Thymus (tissue), 11 donors: ENCODE measurements around the gene KAZN. TPM values are rescaled to one million over a fixed set of nuclear protein-coding genes. Genes with fewer than 3 reads are reported as not detected.

ENCODE experiments used
- DNase-seq, 9 donors: peaks; one replicate each; pipeline ENCODE4 v3.0.0-alpha.2; 2013; ENCODE audit warnings: low spot score in 9 of 9, low read depth in 6 of 9, missing footprints in 1 of 9
- H3K27ac ChIP-seq, 2 donors: one replicate each; pipeline ENCODE4 v1.5.1; 2013; ENCODE audit warnings: control low read depth in 1 of 2, low read depth in 1 of 2, low read length in 1 of 2, mild to moderate bottlenecking in 1 of 2, moderate library complexity in 1 of 2
- H3K27me3 ChIP-seq, 2 donors: one replicate each; pipeline ENCODE4 v1.5.1; 2013; ENCODE audit warnings: low read length in 1 of 2; ENCODE audit not compliant: control insufficient read depth in 2 of 2, insufficient read depth in 1 of 2
- H3K36me3 ChIP-seq, 2 donors: one replicate each; pipeline ENCODE4 v1.5.1; 2013; ENCODE audit warnings: low read length in 1 of 2, mild to moderate bottlenecking in 1 of 2, moderate library complexity in 1 of 2; ENCODE audit not compliant: control insufficient read depth in 2 of 2, insufficient read depth in 2 of 2
- H3K4me1 ChIP-seq, 2 donors: one replicate each; pipeline ENCODE4 v1.5.1; 2013; ENCODE audit warnings: low read length in 2 of 2; ENCODE audit not compliant: control insufficient read depth in 2 of 2, insufficient read depth in 2 of 2
- H3K4me3 ChIP-seq, 2 donors: one replicate each; pipeline ENCODE4 v1.5.1; 2013; ENCODE audit warnings: low read length in 2 of 2, control low read depth in 1 of 2, mild to moderate bottlenecking in 1 of 2
- H3K9me3 ChIP-seq, 2 donors: one replicate each; pipeline ENCODE4 v1.5.1; 2013; ENCODE audit warnings: low read length in 1 of 2, mild to moderate bottlenecking in 1 of 2; ENCODE audit not compliant: control insufficient read depth in 2 of 2, insufficient read depth in 1 of 2
- WGBS: extraction: QIAGEN DNeasy Blood & Tissue Kit; methylation state at CpG from one replicate; pipeline ENCODE4 v1.1.7; 2013; 5-methylcytosine and 5-hydroxymethylcytosine counted together
- polyA plus RNA-seq: library from polyadenylated mRNA; stranded (reverse); fragments of 200-250 nt; gene quantifications from one replicate; pipeline ENCODE4 v1.2.3, GENCODE V29; 2013
- total RNA-seq: library from RNA; stranded (reverse); fragments of 120-200 nt; gene quantifications from one replicate; pipeline ENCODE4 v1.2.4, GENCODE V29; 2013
- donor health status: healthy.

Gene KAZN
- total and polyA plus RNA-seq, 2 donors = 1.3 to 5.7 TPM

DNA sequence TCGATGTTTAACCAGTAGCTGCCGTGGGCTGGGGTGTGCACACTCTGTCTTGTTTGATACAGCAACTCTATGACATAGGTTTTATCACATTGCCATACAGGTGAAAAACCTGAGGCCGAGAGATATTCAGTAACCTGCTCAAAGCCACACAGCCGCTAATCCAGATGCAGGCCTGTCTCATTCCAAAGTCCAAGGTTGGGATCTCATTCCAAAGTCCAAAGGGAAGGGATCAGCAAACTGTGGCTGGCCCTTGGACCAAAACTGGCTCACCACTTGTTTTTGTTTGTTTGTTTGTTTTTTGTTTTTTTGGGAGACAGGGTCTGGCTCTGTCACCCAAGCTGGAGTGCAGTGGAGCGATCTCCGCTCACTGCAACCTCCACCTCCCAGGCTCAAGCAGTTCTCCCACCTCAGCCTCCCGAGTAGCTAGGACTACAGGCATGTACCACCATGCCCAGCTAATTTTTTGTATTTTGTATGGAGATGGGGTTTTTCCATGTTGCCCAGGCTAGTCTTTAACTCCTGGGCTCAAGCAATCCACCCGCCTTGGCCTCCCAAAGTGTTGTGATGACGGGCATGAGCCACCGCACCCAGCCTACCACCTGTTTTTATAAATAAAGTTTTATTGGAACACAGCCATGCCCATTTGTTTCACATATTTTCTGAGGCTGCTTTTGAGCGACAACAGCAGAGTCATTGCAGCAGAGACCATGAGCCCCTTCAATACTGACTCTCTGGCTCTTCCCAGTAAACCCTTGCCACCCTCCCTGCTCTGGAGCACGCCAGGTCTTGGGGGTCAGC is 391.6 kb downstream of the KAZN start:
- no peaks in the 10 kb centered on the region for H3K36me3 ChIP-seq
- no peak overlapping the region for H3K4me3 ChIP-seq
- no peaks in the 10 kb centered on the region for H3K9me3 ChIP-seq
- WGBS = 87% methylated on average over 12 of the region's 12 CpGs
- DNase-seq = no peak
- no peaks in the 10 kb centered on the region for H3K4me1 ChIP-seq
- H3K27me3 ChIP-seq = no peaks in the 10 kb centered on the region
- H3K27ac ChIP-seq = no peak overlapping the region

DNA sequence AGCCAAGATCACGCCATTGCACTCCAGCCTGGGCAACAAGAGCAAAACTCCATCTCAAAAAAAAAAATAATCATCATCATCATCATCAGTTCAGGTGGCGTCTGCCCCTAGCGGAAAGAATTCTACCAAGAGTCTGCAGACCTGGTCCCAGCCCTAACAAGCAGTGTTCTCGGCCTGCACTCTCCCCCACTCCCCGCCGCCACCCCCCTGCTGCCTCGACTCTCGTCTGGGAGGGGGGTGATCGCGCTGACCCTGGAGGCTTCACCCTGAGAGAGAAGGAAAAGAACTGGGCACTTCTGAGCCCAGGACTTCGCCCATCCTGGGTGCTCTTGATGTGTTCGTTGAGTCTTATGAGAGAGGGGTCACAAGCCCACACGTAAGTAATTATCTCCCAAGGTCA is 394.9 kb downstream of the KAZN start:
- Histone ChIP-seq H3K27me3 (no peaks in the 10 kb centered on the region), H3K4me3 (no peak overlapping the region), H3K36me3 (no peaks in the 10 kb centered on the region), H3K4me1 (no peaks in the 10 kb centered on the region), H3K9me3 (no peaks in the 10 kb centered on the region), H3K27ac (no peak overlapping the region)
- 89% methylated on average over 13 of the region's 13 CpGs for WGBS
- no peak for DNase-seq

- WGBS = 88% methylated on average over 7 of the region's 7 CpGs
- Histone ChIP-seq H3K4me3 (no peak overlapping the region), H3K27ac (no peak overlapping the region), H3K27me3 (no peaks in the 10 kb centered on the region), H3K4me1 (no peaks in the 10 kb centered on the region), H3K36me3 (no peaks in the 10 kb centered on the region), H3K9me3 (no peaks in the 10 kb centered on the region)
- no peak for DNase-seq
Measured at GRCh38 chr1:14994148-14994547, 395.7 kb downstream of the KAZN start.

DNA sequence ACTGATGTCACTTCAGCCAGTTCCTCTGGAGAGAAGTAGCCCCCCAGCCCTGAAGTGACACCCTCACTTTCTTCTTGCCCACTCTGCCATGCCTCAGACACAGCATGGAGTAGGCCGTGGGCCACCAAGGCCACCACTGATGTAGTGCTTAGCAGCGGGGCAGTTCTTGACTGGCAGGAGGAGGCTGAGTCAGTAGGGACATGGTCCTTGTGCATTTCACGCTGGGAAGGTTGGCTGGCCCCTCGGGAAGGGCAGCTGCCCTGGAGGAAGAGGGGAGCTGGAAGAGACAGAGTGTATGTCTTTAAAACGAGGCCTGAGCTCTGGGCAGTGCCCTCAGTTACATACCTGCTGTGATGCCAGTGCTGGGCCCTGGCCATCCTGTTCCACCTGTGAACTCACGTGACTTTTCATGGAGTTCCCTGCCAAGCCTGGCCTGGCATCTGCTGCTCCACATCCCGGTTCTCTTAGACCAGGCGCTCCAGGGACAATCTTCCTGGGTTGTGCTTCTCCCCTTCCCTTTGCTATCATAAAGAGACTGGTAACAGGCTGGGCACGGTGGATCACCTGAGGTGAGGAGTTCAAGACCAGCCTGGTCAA is 396.5 kb downstream of the KAZN start:
- Histone ChIP-seq H3K27ac (no peak overlapping the region), H3K36me3 (no peaks in the 10 kb centered on the region), H3K27me3 (no peaks in the 10 kb centered on the region), H3K4me1 (no peaks in the 10 kb centered on the region), H3K9me3 (no peaks in the 10 kb centered on the region), H3K4me3 (no peak overlapping the region)
- no peak for DNase-seq
- WGBS = 92% methylated on average over 9 of the region's 9 CpGs

DNA sequence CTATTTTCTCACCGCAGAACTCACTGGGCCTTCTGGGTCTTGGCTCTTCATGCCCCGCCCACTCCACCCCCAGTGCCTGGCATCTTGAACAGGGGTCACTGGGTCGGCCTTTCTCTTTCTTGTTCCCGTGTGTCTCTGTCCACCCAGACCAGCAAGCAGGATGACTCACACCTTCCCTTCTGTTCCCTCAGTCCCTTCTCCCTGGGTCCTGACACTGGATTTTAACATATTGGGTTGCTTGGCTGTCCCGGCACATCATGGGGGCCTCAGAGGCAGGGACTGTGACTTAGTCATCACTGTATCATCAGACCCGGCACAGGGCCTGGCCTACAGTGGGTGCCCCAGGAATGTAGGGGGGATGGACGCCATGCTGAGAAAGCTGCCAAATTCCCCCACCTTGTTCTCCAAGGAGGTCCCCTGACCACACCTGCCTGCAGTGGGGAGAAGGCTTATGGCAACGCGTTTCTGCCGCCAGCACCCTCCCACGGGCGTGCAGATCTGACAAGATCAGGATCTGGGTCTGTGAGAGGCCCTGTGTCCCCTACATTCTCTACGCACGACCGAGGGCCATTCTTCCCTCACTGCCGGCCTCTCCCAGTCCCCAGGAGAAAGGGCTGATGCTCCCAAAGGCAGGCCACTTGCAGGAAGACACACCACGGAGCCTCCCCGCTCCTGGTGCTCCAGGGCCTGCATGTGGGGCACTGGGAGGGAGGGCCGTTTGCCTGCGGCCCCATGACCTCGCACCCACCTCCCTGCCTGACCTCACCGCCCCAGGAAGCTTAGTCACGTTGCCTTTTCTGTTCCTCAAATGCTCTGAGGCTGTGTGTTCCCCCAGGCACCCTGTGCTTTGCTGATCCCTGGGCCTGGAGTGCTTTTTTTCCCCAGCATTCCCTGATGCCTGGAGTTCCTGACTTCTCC is 397.9 kb downstream of the KAZN start:
- Histone ChIP-seq H3K36me3 (no peaks in the 10 kb centered on the region), H3K9me3 (no peaks in the 10 kb centered on the region), H3K4me1 (no peaks in the 10 kb centered on the region), H3K4me3 (no peak overlapping the region), H3K27me3 (no peaks in the 10 kb centered on the region), H3K27ac (no peak overlapping the region)
- WGBS = 93% methylated on average over 23 of the region's 23 CpGs
- DNase-seq = no peak

DNA sequence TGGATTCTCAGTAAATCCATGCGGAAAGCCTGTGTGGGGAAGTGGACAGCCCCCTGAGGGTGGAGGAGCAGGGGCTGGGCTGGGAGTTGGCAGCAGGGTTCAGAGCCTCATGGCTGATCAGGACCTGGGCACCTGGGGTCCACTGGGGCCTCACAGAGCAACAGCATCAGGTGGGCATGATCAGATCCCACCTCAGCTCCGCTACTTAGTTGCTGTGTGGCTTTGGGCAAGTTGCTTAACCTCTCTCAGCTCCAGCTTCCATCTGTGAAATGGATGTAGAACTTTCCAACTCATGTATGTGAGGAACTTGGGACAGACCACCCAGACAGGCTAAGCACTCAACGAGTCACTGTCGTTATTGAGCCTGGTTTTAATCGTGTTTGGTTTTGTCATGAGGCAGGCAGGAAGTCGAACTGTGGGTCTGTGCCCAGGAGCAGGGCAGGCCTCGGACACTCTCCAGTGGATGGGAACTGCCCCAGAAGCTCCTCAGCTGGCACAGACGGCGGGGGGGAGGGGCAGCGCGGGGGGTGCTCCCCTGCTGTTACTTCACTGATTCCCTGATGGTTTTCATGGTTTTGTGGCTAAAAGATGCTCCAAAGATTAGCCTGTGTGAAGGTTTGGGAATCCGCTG is 399.3 kb downstream of the KAZN start:
- H3K4me1 ChIP-seq = no peaks in the 10 kb centered on the region
- DNase-seq = no peak
- no peaks in the 10 kb centered on the region for H3K9me3 ChIP-seq
- WGBS = 93% methylated on average over 12 of the region's 12 CpGs
- no peak overlapping the region for H3K4me3 ChIP-seq
- H3K36me3 ChIP-seq = no peaks in the 10 kb centered on the region
- no peak overlapping the region for H3K27ac ChIP-seq
- H3K27me3 ChIP-seq = no peaks in the 10 kb centered on the region

DNA sequence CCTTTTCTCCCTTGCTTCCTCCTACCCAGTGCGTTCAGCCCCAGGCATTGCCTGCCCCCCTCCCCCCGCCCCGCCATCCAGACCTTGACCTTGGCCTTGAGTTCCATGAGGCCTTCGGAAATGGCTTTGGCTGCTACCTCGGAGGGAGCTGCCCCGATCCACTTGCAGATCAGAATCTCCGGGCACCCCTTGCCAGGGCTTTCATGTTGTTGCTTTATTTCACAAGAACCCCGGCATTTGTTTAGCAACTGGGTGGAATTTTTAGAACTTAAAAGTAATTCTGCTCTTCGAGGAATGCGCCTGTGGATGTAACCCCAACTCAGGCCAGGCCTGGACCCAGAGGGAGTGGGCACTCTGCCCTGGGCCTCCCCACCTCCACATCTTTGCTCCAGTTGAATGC is 401.0 kb downstream of the KAZN start:
- Histone ChIP-seq H3K9me3 (no peaks in the 10 kb centered on the region), H3K4me1 (no peaks in the 10 kb centered on the region), H3K27ac (no peak overlapping the region), H3K36me3 (no peaks in the 10 kb centered on the region), H3K27me3 (no peaks in the 10 kb centered on the region), H3K4me3 (no peak overlapping the region)
- WGBS = 97% methylated on average over 10 of the region's 10 CpGs
- no peak for DNase-seq

- Histone ChIP-seq H3K27ac (no peak overlapping the region), H3K4me3 (no peak overlapping the region), H3K27me3 (no peaks in the 10 kb centered on the region), H3K9me3 (no peaks in the 10 kb centered on the region), H3K4me1 (no peaks in the 10 kb centered on the region), H3K36me3 (no peaks in the 10 kb centered on the region)
- 97% methylated on average over 4 of the region's 4 CpGs for WGBS
- no peak for DNase-seq
Measured at GRCh38 chr1:15000030-15000429, 401.5 kb downstream of the KAZN start.
